Measurements from ENCODE around the gene CIDEC.

DNA sequence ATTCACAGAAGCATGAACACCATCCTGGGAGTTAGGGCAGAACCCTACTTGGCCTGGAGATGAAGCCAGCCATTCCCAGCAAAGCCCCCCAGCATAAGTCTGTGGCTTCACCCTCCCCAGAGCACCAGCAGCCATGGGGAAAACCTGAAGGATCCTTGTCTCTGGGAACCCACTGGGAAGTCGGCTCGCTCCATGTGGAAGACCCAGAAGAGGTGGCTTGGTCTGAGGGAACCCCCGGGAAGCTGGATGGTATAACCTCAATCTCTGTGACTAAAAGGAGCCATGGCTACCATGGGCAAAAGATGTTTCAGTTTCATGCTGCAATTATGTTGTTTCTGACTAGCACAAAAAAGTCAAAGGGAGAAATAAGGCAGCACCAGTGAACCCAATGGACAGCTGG is 24.5 kb downstream of the CIDEC start:
- no peak for TF ChIP-seq POLR2A (IDR thresholded peaks at IDR 0.05)
- TF ChIP-seq, protein P1, sequence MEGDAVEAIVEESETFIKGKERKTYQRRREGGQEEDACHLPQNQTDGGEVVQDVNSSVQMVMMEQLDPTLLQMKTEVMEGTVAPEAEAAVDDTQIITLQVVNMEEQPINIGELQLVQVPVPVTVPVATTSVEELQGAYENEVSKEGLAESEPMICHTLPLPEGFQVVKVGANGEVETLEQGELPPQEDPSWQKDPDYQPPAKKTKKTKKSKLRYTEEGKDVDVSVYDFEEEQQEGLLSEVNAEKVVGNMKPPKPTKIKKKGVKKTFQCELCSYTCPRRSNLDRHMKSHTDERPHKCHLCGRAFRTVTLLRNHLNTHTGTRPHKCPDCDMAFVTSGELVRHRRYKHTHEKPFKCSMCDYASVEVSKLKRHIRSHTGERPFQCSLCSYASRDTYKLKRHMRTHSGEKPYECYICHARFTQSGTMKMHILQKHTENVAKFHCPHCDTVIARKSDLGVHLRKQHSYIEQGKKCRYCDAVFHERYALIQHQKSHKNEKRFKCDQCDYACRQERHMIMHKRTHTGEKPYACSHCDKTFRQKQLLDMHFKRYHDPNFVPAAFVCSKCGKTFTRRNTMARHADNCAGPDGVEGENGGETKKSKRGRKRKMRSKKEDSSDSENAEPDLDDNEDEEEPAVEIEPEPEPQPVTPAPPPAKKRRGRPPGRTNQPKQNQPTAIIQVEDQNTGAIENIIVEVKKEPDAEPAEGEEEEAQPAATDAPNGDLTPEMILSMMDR (IDR thresholded peaks at IDR 0.05), result no peak
